ENCODE results near the gene CAMP.

CAMP gene

DNA sequence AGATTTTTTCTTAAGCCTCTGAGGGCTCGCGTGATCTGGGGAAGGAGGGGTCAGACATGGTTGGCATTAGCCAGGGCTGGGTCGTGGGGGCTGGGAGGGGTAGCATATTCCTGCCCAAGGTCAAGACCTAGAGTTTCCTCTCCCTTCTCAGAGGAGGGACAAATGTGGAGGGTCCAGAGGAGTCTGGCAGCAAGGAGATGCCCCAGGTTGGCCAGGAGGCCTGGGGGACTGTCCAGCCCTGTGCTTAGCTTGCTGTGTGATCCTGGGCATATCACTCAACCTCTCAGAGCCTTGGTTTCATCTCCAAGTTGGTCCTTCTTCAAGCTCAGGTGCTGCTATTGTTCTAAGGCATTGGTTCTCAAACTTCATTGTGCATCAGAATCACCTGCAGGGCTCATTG is 9.1 kb upstream of the CAMP start:
- Histone ChIP-seq H3K4me3 (no peak overlapping the region), H3K27me3 (no peaks in the 10 kb centered on the region), H3K4me1 (no peaks in the 10 kb centered on the region), H3K9me3 (peaks cover 12% of the 10 kb centered on the region; the same call in 1 of the 2 replicates), H3K4me2 (no peak overlapping the region), H3K9ac (no peak overlapping the region), H3K27ac (no peak overlapping the region), H4K20me1 (no peaks in the 10 kb centered on the region), H3K36me3 (no peaks in the 10 kb centered on the region)
- TF ChIP-seq Cebpa-rat (IDR thresholded peaks at IDR 0.05), result no peak

DNA sequence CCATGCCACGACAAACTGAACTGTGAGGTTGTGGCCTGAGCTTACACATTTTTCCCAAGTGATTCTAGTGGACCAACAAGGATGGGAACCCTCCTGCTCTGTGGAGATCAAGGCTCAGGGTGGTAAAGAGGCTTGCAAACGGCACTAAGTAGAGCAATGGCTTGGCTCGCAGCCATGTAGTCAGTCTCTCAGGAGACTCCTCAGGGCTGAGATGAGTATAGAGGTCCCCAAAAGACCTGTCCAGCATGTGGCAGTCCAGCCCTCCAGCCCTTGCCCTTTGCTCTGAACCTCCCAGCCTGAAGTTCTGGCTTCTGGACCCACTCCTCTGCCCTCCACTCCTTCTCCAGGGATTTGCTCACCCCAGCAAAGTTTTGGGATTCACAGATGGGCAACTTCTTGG is 8.3 kb upstream of the CAMP start:
- no peak for TF ChIP-seq Cebpa-rat (IDR thresholded peaks at IDR 0.05)
- H3K36me3 ChIP-seq, result no peaks in the 10 kb centered on the region
- H3K27me3 ChIP-seq, result no peaks in the 10 kb centered on the region
- no peak overlapping the region for H3K9ac ChIP-seq
- no peak overlapping the region for H3K27ac ChIP-seq
- H3K4me3 ChIP-seq, result no peak overlapping the region
- no peaks in the 10 kb centered on the region for H4K20me1 ChIP-seq
- no peak overlapping the region for H3K4me2 ChIP-seq
- H3K9me3 ChIP-seq, result peaks cover 9% of the 10 kb centered on the region; the same call in 1 of the 2 replicates
- no peaks in the 10 kb centered on the region for H3K4me1 ChIP-seq

DNA sequence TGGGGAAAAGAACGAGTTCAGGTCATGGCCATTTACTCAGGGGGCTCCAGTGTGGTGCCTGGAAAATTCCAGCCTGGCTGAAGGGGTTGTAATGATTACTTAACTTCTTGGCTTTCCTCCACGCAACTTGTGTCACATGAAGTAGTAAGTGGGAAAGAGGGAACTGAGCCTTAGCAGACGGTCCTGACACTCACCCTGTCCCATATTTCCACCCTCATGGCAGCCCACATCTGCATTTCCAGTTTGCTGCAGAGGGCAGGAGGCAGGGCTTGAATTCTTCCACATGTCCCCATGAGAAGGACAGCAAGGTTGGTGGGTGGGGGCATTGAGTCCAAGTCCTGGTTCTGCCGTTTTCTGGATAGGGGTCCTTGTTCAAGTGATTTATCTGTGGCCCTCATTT is 7.8 kb upstream of the CAMP start:
- no peak overlapping the region for H3K9ac ChIP-seq
- TF ChIP-seq Cebpa-rat (IDR thresholded peaks at IDR 0.05), result no peak
- H3K27me3 ChIP-seq, result no peaks in the 10 kb centered on the region
- no peaks in the 10 kb centered on the region for H3K4me1 ChIP-seq
- H3K9me3 ChIP-seq, result peaks cover 6% of the 10 kb centered on the region; the same call in 1 of the 2 replicates
- no peaks in the 10 kb centered on the region for H3K36me3 ChIP-seq
- no peaks in the 10 kb centered on the region for H4K20me1 ChIP-seq
- H3K4me3 ChIP-seq, result no peak overlapping the region
- H3K27ac ChIP-seq, result no peak overlapping the region
- no peak overlapping the region for H3K4me2 ChIP-seq

DNA sequence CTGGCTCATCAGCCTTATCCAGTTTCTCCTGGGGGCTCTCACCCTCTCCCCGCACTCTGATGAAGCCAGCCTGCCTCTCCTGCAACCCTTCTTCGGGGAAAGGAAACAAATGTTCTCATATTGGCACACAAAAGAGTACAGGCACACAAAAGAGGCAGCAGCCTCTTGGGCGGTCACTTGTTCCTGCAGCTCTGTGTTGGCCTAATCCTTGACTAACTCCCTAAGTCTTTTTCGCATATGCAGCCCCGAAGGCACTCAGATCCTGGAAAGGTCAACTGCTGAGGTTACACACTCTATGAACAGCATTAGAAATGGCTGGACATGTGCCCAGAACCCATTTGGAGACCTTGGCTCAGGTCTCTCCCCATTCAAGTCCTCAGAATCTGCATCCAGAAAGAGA is 7.4 kb upstream of the CAMP start:
- Histone ChIP-seq H3K9me3 (peaks cover 4% of the 10 kb centered on the region; the same call in 1 of the 2 replicates), H3K4me1 (no peaks in the 10 kb centered on the region), H3K9ac (no peak overlapping the region), H3K27ac (no peak overlapping the region), H3K36me3 (no peaks in the 10 kb centered on the region), H3K27me3 (no peaks in the 10 kb centered on the region), H3K4me3 (no peak overlapping the region), H3K4me2 (no peak overlapping the region), H4K20me1 (no peaks in the 10 kb centered on the region)
- no peak for TF ChIP-seq Cebpa-rat (IDR thresholded peaks at IDR 0.05)

DNA sequence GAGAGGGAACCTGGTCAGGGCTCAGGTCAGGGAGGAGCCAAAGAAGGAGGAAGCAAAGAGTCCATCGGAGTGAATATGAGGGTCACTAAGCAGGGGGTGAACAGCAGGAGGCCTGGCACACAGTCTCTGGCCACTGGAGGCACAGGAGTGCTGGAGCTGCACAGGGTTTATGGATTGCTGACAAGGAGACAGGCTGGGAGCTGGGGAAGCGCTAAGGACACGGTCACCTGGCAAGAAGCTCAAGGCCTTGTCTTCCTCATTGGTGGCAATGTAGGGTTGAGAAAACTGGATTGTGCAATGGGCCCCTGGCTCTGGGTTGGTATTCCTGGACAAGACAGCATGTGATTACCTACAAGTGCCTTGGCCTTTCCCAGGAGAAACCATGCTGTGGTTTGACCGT is 5.8 kb upstream of the CAMP start:
- no peak overlapping the region for H3K4me2 ChIP-seq
- TF ChIP-seq Cebpa-rat (IDR thresholded peaks at IDR 0.05), result no peak
- H3K4me1 ChIP-seq, result no peaks in the 10 kb centered on the region
- H3K9ac ChIP-seq, result no peak overlapping the region
- H3K27ac ChIP-seq, result no peak overlapping the region
- no peaks in the 10 kb centered on the region for H4K20me1 ChIP-seq
- H3K4me3 ChIP-seq, result no peak overlapping the region
- H3K9me3 ChIP-seq, result no peaks in the 10 kb centered on the region
- H3K27me3 ChIP-seq, result no peaks in the 10 kb centered on the region
- no peaks in the 10 kb centered on the region for H3K36me3 ChIP-seq

DNA sequence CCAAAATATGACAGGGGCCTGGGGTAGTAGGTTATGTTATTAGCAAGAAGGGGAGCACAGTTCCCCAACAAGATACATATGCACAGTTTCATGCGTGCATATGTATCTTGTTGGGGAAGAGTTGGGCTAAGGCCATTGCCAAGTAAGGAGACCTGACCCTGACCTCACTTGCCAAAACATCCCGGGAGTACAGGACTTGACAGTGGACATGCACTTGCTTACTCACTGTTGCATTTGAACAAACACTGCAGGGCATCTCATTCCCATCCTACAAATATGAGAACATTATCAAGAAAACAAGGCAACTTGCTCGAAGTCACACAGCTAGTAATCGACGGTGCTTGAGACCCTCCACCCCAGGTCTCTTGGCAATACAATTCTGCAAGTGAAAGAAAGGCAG is 4.8 kb upstream of the CAMP start:
- H3K27me3 ChIP-seq, result no peaks in the 10 kb centered on the region
- H3K9me3 ChIP-seq, result no peaks in the 10 kb centered on the region
- no peak overlapping the region for H3K27ac ChIP-seq
- peaks cover 9% of the 10 kb centered on the region for H3K4me1 ChIP-seq
- H4K20me1 ChIP-seq, result no peaks in the 10 kb centered on the region
- H3K36me3 ChIP-seq, result no peaks in the 10 kb centered on the region
- no peak overlapping the region for H3K9ac ChIP-seq
- no peak overlapping the region for H3K4me3 ChIP-seq
- H3K4me2 ChIP-seq, result no peak overlapping the region
- no peak for TF ChIP-seq Cebpa-rat (IDR thresholded peaks at IDR 0.05)

DNA sequence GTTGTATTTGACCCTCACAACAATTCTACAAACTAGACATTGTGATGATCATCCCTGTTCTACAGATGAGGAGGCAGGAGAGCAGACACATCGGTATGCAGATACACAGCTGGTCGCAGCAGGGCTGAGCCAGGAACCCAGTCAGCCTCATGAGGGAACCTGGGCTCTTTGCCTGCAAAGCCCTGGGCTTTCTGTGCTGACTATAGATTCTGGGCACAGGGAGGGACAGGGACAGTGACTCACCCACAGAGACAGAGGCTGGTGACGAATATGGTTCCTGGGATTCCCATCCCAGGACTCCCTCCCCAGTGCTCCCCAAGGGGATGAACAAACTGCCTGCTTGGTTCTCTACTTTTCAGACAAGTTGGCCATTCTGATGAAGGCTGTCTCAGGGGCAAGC is 3.8 kb upstream of the CAMP start:
- Histone ChIP-seq H3K4me1 (peaks cover 9% of the 10 kb centered on the region), H3K27ac (no peak overlapping the region), H3K4me2 (no peak overlapping the region), H4K20me1 (no peaks in the 10 kb centered on the region), H3K9ac (no peak overlapping the region), H3K4me3 (no peak overlapping the region), H3K27me3 (no peaks in the 10 kb centered on the region), H3K36me3 (no peaks in the 10 kb centered on the region), H3K9me3 (no peaks in the 10 kb centered on the region)
- TF ChIP-seq Cebpa-rat (IDR thresholded peaks at IDR 0.05), result no peak

DNA sequence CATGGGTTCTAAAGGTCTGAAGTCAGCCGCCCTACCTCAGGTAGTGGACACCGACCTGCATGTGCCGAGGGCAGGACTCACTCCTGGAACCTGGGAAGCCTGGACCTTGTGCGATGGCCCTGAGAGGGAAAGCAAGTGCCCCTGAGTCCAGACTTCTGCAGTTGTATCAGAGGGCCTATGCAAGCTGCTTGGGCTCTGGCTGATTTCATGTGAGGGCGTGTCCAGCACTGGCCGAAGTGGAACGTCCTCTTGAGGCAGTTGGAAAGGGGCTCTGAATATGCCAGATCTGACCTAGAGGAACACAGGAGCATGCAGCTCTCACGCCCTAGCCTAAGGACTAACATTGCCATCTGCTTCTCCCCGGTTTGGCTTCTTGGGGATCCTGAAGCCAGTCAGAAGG is 2.5 kb upstream of the CAMP start:
- no peak for TF ChIP-seq Cebpa-rat (IDR thresholded peaks at IDR 0.05)
- Histone ChIP-seq H3K9ac (no peak overlapping the region), H3K4me2 (no peak overlapping the region)

DNA sequence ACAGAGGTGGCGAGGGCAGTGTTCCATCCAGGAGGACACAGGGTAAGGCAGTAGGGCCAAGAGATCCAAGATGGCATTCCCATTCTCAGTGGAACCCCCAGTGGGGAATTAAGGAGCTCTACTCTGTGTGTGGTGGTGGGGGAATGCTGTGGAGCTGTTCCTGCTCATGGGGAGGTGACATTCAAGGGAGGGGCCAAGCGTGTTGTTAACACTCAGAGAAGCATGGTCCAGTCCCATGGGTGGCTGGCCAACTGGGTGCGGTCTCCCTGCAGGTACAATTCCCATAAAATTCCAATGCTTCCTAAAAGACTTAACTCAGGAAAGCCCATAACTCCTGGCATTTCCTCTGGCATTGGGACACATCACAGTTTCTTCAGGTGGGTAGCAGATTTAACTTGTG is 2.3 kb downstream of the CAMP start:
- Histone ChIP-seq H4K20me1 (no peaks in the 10 kb centered on the region), H3K9me3 (no peaks in the 10 kb centered on the region), H3K9ac (no peak overlapping the region), H3K4me3 (no peak overlapping the region), H3K4me2 (no peak overlapping the region), H3K27ac (no peak overlapping the region), H3K36me3 (no peaks in the 10 kb centered on the region), H3K27me3 (no peaks in the 10 kb centered on the region), H3K4me1 (peaks cover 15% of the 10 kb centered on the region)
- no peak for TF ChIP-seq Cebpa-rat (IDR thresholded peaks at IDR 0.05)

More for the DNA sequence above, 2.5 kb upstream of the CAMP start:
- H3K27ac ChIP-seq, result no peak overlapping the region
- H3K36me3 ChIP-seq, result no peaks in the 10 kb centered on the region
- H3K4me3 ChIP-seq, result no peak overlapping the region
- peaks cover 9% of the 10 kb centered on the region for H3K4me1 ChIP-seq
- no peaks in the 10 kb centered on the region for H3K27me3 ChIP-seq
- H4K20me1 ChIP-seq, result no peaks in the 10 kb centered on the region
- H3K9me3 ChIP-seq, result no peaks in the 10 kb centered on the region

DNA sequence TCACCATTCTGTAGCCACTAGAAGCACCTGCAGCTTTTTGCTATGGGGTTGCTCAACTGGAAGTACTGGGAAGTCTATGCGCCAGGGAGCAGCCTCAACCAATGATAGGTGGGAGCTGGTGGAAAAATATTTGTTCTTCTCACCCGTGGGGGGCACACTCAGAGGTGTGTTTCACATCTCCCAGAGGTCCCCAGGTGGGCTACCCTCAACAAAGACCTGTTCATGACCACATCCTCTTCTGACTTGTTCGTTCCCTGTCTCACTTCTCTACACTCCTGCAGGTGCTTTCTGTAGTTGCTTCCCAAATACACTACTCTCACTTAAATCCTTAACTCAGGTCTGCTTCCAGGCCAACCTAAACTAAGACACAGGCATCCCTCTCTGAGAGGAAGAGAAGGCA is 3.6 kb downstream of the CAMP start:
- Histone ChIP-seq H3K27me3 (no peaks in the 10 kb centered on the region), H3K4me2 (no peak overlapping the region)
- no peak for TF ChIP-seq Cebpa-rat (IDR thresholded peaks at IDR 0.05)

DNA sequence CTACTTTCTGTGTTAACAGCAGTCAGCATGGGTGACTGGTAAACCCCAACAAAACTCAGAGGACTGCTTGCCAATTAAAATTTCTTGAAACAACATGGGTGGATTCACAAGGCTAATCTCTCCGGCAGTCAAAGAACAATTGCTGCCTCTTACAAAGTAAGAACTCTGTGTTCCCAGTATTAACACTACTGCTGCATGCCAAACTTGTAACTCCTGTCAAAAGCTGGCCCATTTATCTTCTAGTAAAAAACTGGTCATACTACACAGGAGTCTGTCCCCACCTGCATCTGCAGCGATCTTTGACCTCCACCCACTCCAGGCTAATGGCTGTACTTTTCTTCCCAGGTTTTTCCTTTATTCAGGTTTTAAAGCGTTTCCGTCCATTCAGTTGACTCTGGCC is 8.9 kb downstream of the CAMP start:
- H4K20me1 ChIP-seq, result no peaks in the 10 kb centered on the region
- TF ChIP-seq Cebpa-rat (IDR thresholded peaks at IDR 0.05), result no peak
- H3K4me1 ChIP-seq, result peaks cover 25% of the 10 kb centered on the region
- peak overlapping the region; percentile 60 for H3K4me2 ChIP-seq
- H3K4me3 ChIP-seq, result no peak overlapping the region
- H3K9ac ChIP-seq, result no peak overlapping the region
- H3K27me3 ChIP-seq, result no peaks in the 10 kb centered on the region
- peaks cover 9% of the 10 kb centered on the region; the same call in 1 of the 2 replicates for H3K9me3 ChIP-seq
- H3K36me3 ChIP-seq, result no peaks in the 10 kb centered on the region
- H3K27ac ChIP-seq, result no peak overlapping the region

More for the DNA sequence above, 3.6 kb downstream of the CAMP start:
- Histone ChIP-seq H4K20me1 (no peaks in the 10 kb centered on the region), H3K27ac (no peak overlapping the region), H3K9ac (no peak overlapping the region), H3K9me3 (no peaks in the 10 kb centered on the region), H3K36me3 (no peaks in the 10 kb centered on the region), H3K4me1 (peaks cover 29% of the 10 kb centered on the region), H3K4me3 (no peak overlapping the region)

All from BLaER1 (cell line).